ENCODE data around the gene DLGAP5. TPM values are rescaled to one million over a fixed set of nuclear protein-coding genes. Genes with fewer than 3 reads are reported as not detected.

DLGAP5 gene
- total RNA-seq, 1 donor from 2014 or later: 4.4 TPM

- Histone ChIP-seq H3K36me3 (ENCODE audit: control insufficient read depth, insufficient read depth, low read length) (no peaks in the 10 kb centered on the region), H3K27me3 (ENCODE audit: control insufficient read depth, insufficient read depth, low read length) (no peaks in the 10 kb centered on the region), H3K4me3 (ENCODE audit: low read depth, low read length) (no peak overlapping the region)
- no peak for TF ChIP-seq CTCF (IDR thresholded peaks at IDR 0.05; ENCODE audit: insufficient read depth, low read length, poor library complexity, severe bottlenecking)
- no peak for DNase-seq (ENCODE audit: low read depth)
Observed at GRCh38 chr14:55115460-55115859, 75.9 kb downstream of the DLGAP5 start.

GRCh38 chr14:55114720-55115119 lies 76.7 kb downstream of the DLGAP5 start:
- no peak for DNase-seq (ENCODE audit: low read depth)
- Histone ChIP-seq H3K4me3 (ENCODE audit: low read depth, low read length) (no peak overlapping the region), H3K27me3 (ENCODE audit: control insufficient read depth, insufficient read depth, low read length) (no peaks in the 10 kb centered on the region), H3K36me3 (ENCODE audit: control insufficient read depth, insufficient read depth, low read length) (no peaks in the 10 kb centered on the region)
- TF ChIP-seq CTCF (IDR thresholded peaks at IDR 0.05; ENCODE audit: insufficient read depth, low read length, poor library complexity, severe bottlenecking): no peak

GRCh38 chr14:55111122-55111708 lies 80.2 kb downstream of the DLGAP5 start:
- Histone ChIP-seq H3K27me3 (ENCODE audit: control insufficient read depth, insufficient read depth, low read length) (no peaks in the 10 kb centered on the region), H3K36me3 (ENCODE audit: control insufficient read depth, insufficient read depth, low read length) (no peaks in the 10 kb centered on the region), H3K4me3 (ENCODE audit: low read depth, low read length) (no peak overlapping the region)
- no peak for TF ChIP-seq CTCF (IDR thresholded peaks at IDR 0.05; ENCODE audit: insufficient read depth, low read length, poor library complexity, severe bottlenecking)
- no peak for DNase-seq (ENCODE audit: low read depth)

- Histone ChIP-seq H3K4me3 (ENCODE audit: low read depth, low read length) (no peak overlapping the region), H3K36me3 (ENCODE audit: control insufficient read depth, insufficient read depth, low read length) (no peaks in the 10 kb centered on the region), H3K27me3 (ENCODE audit: control insufficient read depth, insufficient read depth, low read length) (no peaks in the 10 kb centered on the region)
- TF ChIP-seq CTCF (IDR thresholded peaks at IDR 0.05; ENCODE audit: insufficient read depth, low read length, poor library complexity, severe bottlenecking): no peak
- DNase-seq (ENCODE audit: low read depth): no peak
Observed at GRCh38 chr14:55109836-55110235, 81.5 kb downstream of the DLGAP5 start.

- Histone ChIP-seq H3K36me3 (ENCODE audit: control insufficient read depth, insufficient read depth, low read length) (no peaks in the 10 kb centered on the region), H3K4me3 (ENCODE audit: low read depth, low read length) (no peak overlapping the region), H3K27me3 (ENCODE audit: control insufficient read depth, insufficient read depth, low read length) (no peaks in the 10 kb centered on the region)
- DNase-seq (ENCODE audit: low read depth): peak; percentile 84
- TF ChIP-seq CTCF (IDR thresholded peaks at IDR 0.05; ENCODE audit: insufficient read depth, low read length, poor library complexity, severe bottlenecking): no peak
Observed at GRCh38 chr14:55107766-55108554, 83.4 kb downstream of the DLGAP5 start.
